ENCODE measurements around the gene GAN.

GRCh38 chr16:81436386-81436785 is 121.6 kb downstream of the GAN start:
- TF ChIP-seq CTCF (IDR thresholded peaks at IDR 0.05) (no peak), POLR2A (IDR thresholded peaks at IDR 0.05) (no peak), POLR2AphosphoS5 (IDR thresholded peaks at IDR 0.05) (no peak)

Measured in gastroesophageal sphincter (tissue), 3 donors.